GM19035 (cell line): Measurements from ENCODE around the gene PPP1R37.

Source experiments
- ATAC-seq: cut with Tn5 transposase; IDR thresholded peaks from one replicate; pipeline ENCODE4 v1.9.1; 2021; ENCODE audit not compliant: unreplicated experiment

Gene PPP1R37

DNA sequence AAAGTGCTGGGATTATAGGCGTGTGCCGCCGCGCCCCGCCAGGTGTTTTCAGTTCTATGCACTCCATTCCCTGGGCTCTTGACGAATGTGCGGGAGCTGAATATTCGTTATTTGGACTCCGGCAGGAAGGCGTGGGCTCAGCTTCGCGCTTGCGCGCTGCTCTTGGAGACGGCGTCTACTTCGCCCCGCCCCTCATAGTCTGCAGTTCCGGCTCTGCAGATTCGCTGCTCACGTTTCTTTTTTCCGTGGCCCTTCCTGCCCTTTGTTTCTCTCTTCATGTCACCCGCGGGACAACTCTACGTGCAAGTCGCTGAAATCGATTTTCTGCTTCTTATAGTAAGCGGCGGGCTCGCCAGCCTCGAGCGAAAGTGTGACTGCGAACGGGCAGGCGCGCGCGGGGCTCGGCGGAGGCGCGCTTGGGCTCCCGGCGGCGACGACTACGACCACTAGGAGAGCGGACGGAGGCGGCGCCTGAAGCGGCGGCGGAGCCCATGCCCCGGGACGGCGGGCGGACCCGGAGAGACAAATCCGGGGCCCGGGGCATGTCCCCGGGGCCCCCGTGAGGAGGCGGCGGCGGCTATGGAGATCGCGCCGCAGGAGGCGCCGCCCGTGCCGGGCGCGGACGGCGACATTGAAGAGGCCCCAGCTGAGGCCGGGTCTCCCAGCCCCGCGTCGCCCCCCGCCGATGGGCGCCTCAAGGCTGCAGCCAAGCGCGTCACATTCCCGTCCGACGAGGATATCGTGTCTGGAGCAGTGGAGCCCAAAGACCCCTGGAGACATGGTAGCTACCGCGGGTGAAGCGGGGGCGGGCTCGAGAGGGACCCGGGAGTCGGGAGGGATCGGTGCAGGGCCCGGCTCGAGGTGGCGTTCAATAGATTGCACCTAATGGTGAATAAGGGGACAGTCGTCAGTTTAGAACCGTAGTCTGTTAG lies at the start of gene PPP1R37:
TSS of gene PPP1R37 (plus strand) at position 433 of the 932 bp plus-strand sequence. CDS start at position 580, 147 bp downstream.
- ATAC-seq: peak; percentile 64

DNA sequence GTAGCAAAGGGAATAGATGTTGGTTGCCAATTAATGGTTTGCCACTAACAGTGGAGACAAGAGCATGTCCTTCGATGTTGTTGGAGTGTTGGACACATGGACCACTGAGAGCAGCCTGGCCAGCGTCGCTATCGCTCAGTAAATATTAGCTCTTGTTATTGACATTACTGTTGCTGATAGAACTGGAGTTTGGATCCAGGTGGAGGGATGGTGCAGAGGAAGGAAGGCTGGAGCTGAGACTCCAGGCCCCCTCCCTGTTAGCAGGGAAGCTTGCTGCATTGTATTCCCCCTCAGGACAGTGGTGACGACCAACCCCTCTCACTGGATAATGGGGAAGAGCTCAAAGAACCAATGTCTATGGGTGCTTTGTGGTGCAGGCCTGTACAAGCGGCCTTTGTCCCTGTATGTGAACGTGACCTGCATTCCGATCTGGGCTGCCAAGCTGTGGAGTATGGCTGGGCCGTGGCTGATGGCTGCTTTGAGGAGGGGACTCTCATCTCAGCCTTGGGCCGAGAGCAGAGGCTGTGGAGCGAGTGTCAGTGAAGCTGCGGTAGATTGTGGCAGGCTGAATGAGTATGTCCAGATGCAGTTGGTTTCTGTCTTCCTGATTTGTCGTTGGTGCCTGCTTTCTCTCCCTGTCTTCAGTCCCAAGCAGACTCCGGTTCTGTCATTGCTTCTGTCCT lies 47.2 kb upstream of the PPP1R37 start:
- no peak for ATAC-seq

GRCh38 chr19:45046355-45046754 lies 46.6 kb upstream of the PPP1R37 start:
- no peak for ATAC-seq

- ATAC-seq: peak; percentile 72
Observed at GRCh38 chr19:45047188-45047797, 45.7 kb upstream of the PPP1R37 start.

DNA sequence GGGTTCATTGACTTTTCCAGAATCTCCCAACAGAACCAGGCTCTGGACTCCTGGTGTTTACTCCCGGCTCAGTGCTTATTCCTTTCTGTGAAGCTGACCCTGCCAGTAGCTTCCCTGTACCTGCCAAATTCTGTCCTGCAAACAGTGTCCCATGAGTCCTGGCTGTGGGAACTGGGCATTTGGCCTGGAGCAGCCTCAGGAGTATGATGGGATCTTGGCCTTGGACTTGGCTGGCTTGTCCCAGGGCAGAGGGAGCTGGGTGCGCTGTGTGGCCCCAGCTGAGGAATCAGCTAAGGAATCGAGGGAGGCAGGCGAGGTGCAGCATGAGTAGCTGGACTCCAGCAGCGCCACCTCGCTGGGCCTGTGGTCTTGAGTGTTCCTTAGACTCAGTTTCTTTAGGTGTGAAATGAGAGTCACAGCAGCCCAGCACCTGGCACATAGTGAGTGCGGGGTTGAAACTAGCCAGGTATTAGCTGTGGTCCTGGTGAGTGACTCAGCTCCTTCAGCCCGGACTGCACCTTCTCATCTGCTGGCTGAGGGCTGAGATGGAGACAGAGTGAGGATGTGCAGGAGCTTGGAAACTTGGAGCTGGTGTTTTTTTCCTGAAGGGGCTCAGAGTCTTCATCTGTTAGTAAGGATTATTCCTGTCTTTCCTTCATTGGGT lies 43.8 kb upstream of the PPP1R37 start:
- ATAC-seq: no peak

DNA sequence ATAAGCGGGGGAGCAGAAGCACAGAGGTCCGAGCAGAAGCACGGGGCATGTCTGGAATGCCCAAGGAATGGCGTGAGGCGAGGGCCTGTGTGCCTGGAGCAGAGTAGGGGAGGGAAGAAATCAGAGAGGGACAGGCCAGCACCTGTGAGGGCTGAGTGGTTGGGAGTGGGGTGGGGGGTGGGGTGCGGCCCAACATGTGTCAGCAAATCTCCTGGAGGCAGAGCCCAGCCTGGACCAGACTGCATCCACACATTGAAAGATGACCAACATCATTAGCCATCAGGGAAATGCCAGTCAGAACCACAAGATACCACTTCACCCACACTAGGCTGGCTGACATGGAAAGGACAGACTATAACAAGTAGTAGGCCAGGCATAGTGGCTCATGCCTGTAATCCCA lies 42.9 kb upstream of the PPP1R37 start:
- ATAC-seq: no peak

DNA sequence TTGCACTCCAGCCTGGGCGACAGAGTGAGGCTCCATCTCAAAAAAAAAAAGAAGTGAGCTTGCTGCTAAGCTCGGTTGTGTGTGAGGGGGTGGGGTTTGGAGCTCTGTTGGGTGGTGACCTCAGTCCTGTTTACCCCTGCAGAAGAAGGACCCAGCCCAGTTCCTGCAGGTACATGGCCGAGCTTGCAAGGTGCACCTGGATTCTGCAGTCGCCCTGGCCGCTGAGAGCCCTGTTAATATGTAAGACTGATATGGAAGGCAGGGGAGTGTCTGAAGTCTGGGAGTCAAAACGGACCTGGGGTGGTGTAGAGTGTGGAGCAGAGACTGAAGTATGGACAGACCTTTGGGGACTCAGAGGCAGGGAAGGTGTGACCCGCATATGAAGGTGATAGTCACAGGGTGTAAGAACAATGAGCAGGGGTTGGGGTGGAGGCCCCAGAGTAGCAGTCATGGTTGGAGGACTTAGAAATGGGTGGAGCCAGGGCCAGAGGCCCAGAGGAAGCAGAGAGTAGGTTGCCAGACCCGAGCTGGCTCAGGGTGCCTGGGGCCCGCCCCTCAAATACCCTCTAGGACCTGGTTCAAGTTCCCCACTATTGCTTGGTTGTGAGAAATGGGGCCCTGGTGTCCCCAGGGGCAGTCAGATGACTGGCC lies 40.9 kb upstream of the PPP1R37 start:
- no peak for ATAC-seq

DNA sequence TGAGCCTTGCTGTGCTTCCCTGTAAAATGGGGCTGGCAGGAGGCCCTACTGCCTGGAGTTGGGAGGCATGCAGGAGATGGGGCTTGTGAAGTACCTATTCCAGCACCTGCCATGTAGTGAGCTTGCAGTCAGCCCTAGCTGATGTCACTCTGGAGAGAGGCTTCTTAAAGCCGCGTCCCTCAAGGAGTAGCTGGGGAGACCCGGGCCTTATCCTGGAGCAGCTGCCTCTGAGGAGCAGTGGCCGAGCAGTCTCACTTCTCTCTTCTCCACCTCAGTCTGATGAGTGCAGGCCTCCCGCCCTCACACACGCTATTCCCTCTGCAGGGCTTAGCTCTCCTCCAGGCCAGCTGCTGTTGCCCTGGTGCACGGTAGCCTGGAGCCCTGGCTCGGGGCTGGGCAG lies 36.1 kb upstream of the PPP1R37 start:
- no peak for ATAC-seq

GRCh38 chr19:45057444-45057843 lies 35.5 kb upstream of the PPP1R37 start:
- no peak for ATAC-seq

DNA sequence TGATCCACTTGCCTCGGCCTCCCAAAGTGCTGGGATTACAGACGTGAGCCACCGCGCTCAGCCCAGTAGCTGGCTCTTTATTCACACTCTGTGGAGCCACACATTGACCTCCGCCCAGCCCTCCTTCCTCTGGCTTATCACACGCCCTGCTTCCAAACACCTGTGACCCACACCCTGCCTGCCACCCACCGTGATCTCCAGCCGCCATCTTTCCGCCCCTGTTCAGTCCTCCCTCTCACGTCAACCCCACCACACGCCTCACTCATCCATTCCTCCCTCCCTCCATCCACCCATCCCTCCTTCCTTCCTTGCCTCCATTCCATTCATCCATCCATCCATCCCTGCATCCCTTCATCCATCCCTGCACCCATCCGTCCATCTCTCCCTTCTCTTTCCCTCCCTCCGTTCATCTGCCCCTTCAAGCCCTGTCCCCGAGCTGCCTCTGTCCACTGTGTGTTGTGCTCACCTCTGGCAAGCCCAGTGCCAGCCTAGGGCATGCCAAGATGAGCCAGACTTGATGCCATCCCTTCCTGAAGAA lies 34.3 kb upstream of the PPP1R37 start:
- ATAC-seq: no peak

GRCh38 chr19:45059258-45059965 lies 33.6 kb upstream of the PPP1R37 start:
- ATAC-seq: no peak

DNA sequence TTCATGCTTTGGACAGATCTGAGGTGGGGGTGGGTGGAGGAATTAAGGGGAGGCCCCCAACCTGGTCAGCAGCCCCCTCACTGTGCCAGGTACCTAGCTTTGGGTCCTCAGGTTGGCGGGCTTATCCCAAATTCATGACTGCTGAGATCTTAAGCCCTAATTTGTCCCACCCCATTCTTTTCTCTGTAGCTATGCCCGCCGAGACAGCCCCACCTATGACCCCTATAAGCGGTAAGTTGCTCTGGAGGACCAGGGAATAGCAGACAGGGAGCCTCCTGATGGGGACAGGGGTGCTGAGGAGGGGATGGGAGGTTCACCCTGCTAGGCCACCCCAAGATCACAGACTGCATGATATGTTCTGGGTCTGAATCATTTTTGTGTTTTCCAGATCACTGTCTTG lies 31.0 kb upstream of the PPP1R37 start:
- no peak for ATAC-seq

DNA sequence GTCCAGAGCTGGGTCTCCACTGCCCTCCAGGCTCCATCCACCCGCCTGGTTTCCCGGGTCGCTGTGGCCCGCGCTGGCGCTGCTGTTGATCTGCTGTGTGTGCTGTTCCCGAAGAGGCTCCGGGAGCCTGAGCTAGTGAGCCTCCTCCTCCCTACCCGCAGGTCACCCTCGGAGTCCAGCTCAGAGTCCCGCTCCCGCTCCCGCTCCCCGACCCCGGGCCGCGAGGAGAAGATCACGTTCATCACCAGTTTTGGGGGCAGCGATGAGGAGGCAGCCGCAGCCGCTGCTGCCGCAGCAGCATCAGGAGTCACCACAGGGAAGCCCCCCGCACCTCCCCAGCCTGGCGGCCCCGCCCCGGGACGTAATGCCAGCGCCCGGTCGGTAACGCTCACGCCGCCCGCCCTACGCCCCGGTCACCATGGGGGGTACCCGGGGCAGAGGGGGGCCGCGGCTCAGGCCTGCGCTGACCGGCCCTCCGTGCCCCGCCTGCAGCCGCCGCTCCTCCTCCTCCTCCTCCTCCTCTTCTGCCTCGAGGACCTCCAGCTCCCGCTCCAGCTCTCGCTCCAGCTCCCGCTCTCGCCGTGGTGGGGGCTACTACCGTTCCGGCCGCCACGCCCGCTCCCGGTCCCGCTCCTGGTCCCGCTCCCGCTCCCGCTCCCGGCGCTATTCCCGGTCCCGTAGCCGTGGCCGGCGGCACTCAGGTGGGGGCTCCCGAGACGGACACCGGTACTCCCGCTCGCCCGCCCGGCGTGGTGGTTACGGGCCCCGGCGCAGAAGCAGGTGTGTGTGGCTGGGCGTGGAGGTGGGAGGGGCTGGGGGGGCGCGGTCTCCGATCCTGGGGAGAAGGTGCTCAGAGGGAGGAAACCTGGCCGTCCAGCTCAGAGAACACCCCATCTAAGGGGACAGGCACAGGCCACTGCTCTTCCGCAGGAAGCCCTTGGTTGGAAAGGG lies 28.9 kb upstream of the PPP1R37 start:
- ATAC-seq: no peak

DNA sequence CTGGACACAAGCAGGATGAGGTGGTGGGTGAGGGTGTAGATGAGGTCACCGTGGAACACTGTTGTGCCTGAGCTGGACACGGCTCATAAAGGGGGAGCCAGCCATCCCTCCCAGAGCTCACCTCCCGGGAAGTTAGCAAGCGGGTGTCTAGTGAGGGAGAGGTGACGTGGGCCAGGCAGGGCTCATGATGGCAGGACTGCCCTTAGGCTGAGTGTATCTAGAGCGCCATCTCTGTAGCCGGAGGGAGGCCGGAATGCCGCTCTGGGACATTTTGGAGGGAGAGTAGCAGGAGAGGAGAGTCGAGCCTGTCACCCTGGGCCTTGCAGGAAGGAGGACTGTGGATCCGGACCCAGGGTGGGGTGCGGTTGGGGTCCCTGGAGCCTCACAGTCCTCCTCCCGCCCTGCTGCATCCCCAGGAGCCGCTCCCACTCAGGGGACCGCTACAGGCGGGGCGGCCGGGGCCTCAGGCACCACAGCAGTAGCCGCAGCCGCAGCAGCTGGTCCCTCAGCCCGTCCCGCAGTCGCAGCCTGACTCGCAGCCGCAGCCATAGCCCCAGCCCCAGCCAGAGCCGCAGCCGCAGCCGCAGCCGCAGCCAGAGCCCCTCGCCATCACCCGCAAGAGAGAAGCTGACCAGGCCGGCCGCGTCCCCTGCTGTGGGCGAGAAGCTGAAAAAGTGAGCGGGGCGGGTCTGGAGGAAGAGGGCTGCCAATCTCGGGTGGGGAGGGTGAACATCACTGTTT lies 25.9 kb upstream of the PPP1R37 start:
- no peak for ATAC-seq

DNA sequence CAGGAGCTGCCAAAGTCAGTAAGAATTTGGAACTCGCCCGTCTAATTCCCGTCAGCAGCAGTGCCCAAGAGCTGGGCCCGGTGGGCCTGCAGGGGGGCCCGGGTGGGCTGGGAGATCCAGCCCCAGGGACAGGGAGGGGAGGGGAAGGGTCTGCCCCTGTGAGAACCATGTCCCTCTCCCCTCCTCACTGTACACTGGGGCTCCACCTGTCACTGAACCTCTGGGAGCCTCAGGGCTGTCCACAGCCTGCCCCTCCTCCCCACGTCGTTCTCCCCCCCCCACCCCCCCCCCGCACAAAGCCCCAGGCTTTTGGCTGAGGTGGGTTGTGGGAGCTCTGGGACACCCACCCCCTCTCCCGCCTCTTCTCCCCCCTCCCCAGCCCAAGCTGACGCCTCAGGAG lies 24.9 kb upstream of the PPP1R37 start:
- no peak for ATAC-seq

GRCh38 chr19:45069056-45069455 lies 23.9 kb upstream of the PPP1R37 start:
- no peak for ATAC-seq

DNA sequence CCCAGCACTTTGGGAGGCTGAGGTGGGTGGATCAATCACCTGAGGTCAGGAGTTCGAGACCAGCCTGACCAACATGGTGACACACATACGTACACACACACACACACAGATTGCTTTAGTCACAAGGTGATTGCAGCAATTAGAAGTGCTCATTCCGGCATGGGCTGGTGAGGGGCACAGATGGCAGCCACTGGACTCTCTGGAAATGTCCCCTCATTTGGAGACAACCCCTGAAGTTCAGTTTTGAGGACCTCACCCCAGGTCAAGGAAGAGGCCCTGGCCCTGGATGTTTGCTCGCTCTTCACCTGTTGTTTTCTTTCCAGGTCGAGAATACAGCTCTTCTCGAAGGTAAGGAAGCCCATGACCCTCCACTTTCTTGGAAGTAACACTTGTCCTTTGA lies 22.8 kb upstream of the PPP1R37 start:
- no peak for ATAC-seq
